Transverse colon (tissue), 4 donors: ENCODE data around the gene TDRD3.

Experiments used
- EP300 ChIP-seq: sonication (generic); formaldehyde crosslinking; IDR thresholded peaks from one replicate; pipeline ENCODE4 v1.6.1; 2017; ENCODE audit warnings: antibody characterized with exemption, low read depth
- POLR2A ChIP-seq: fragments of 450-650 bp; IDR thresholded peaks from one replicate; pipeline ENCODE4 v1.6.1; 2016; ENCODE audit warnings: antibody characterized with exemption, mild to moderate bottlenecking, moderate library complexity
- POLR2AphosphoS5 ChIP-seq, 3 donors: sonication (generic); formaldehyde crosslinking; IDR thresholded peaks; one replicate each; pipeline ENCODE4 v1.6.1; 2016; ENCODE audit warnings: antibody characterized with exemption in 3 of 3
- TF ChIP-seq, protein P1 (sequence below), 5 experiments: fragments of 200-600 bp in 3 of 5; fragments of 450-650 bp in 2 of 5; sonication (generic) in 3 of 5; IDR thresholded peaks; 1 replicate in 2 of 5; 2 replicates in 3 of 5; pipeline ENCODE4 v1.5.1; 2016 to 2017; ENCODE audit warnings: antibody characterized with exemption in 5 of 5, inconsistent platforms in 3 of 5, mild to moderate bottlenecking in 2 of 5, moderate library complexity in 1 of 5

DNA sequence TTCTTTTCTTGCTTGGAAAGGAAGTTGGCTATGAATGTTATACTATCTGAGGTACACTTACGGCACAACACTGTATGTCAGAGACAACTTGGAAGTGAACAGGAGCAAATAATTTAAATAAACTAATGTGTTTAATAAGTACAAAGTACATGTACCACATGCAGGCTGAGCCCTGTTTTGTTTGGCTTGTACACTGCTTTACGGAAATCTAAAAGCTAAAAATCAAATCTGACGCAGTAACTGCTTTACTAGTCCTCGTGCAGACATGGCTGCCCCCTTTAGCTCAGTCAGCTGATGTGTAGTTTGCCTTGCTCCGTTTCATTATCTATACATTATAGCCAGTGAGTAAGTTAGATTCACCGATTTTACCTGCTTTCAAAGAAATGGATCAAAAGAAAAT, 36.5 kb downstream of the TDRD3 start:
- TF ChIP-seq, protein P1, sequence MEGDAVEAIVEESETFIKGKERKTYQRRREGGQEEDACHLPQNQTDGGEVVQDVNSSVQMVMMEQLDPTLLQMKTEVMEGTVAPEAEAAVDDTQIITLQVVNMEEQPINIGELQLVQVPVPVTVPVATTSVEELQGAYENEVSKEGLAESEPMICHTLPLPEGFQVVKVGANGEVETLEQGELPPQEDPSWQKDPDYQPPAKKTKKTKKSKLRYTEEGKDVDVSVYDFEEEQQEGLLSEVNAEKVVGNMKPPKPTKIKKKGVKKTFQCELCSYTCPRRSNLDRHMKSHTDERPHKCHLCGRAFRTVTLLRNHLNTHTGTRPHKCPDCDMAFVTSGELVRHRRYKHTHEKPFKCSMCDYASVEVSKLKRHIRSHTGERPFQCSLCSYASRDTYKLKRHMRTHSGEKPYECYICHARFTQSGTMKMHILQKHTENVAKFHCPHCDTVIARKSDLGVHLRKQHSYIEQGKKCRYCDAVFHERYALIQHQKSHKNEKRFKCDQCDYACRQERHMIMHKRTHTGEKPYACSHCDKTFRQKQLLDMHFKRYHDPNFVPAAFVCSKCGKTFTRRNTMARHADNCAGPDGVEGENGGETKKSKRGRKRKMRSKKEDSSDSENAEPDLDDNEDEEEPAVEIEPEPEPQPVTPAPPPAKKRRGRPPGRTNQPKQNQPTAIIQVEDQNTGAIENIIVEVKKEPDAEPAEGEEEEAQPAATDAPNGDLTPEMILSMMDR (IDR thresholded peaks at IDR 0.05), result no peak
- no peak for TF ChIP-seq POLR2A
- no peak for TF ChIP-seq POLR2AphosphoS5 (IDR thresholded peaks at IDR 0.05)
- TF ChIP-seq EP300, result no peak
